ENCODE data around the gene CCDC85B.
A peak's percentile ranks its signal among the peaks of the same experiment; 100 is the strongest.

The CCDC85B gene

GRCh38 chr11:65857853-65858680 lies 32.4 kb upstream of the CCDC85B start, which contains the start of gene CFL1:
TSS of gene CFL1 (minus strand) at chr11:65858180. CDS start at chr11:65858099, 81 bp downstream.
- DNase-seq (ENCODE audit: low read depth) = peak; percentile 96

- no peak for DNase-seq (ENCODE audit: low read depth)
These were observed 31.8 kb upstream of the CCDC85B start for GRCh38 chr11:65858681-65859087.

DNA sequence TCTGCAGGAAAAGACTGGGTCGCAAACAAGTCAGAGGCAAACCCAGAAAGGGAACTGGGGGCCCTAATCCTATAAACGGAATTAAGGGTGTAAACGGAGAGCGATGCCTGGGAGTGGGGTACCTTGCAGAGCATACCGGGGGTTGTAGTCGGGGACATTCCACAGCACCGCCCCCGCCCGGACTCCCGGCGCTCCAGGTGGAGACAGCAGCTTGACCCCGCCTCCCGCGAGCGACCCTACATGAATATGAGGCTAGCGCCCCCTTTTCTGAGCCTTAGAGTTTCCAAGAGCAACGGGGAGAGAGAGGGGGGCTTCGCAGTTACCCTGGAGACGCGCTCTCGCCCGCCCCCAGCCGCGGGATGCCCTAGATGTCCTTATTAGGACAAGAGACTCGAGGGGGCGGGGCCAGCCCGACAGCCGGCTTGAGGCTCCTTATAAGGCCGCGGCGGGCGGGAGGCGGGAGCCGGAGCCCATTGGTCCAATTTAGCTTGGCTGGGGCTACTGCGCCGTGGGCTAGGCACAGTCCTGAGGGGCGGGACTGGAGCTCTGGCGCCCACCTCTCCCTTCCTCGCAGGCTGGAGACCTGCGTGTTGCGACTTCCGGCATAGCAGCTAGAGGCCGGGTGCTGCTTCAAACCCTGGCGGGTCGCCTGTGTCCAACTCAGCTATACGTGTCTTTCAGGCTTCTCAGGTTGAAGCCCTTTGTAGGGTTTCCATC lies 31.2 kb upstream of the CCDC85B start:
- DNase-seq (ENCODE audit: low read depth) = peak; percentile 99

GRCh38 chr11:65859812-65860277 lies 30.6 kb upstream of the CCDC85B start:
- no peak for DNase-seq (ENCODE audit: low read depth)

- peak; percentile 99 for DNase-seq (ENCODE audit: low read depth)
These were observed 30.0 kb upstream of the CCDC85B start, which contains the start of gene MUS81 for GRCh38 chr11:65860278-65861164. TSS of gene MUS81 (plus strand) at chr11:65860433. CDS start at chr11:65860754, 321 bp downstream.

DNA sequence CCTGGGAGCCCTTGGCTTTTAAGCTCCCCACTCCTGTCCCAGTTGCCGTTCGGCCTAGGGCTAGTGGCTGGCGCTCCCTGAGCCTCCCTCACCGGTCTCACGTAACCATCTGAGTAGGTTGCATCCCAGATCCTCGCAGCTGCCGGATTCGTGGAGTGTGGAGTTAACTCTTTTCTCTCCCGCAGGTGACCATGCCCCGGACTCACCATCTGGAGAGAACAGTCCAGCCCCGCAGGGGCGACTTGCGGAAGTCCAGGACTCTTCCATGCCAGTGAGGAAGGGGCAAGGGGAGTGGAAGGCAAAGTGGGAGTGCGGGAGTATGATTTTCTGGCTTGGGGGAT lies 29.3 kb upstream of the CCDC85B start:
- DNase-seq (ENCODE audit: low read depth) = no peak

- no peak for DNase-seq (ENCODE audit: low read depth)
These were observed 28.8 kb upstream of the CCDC85B start for GRCh38 chr11:65861533-65862183.

DNA sequence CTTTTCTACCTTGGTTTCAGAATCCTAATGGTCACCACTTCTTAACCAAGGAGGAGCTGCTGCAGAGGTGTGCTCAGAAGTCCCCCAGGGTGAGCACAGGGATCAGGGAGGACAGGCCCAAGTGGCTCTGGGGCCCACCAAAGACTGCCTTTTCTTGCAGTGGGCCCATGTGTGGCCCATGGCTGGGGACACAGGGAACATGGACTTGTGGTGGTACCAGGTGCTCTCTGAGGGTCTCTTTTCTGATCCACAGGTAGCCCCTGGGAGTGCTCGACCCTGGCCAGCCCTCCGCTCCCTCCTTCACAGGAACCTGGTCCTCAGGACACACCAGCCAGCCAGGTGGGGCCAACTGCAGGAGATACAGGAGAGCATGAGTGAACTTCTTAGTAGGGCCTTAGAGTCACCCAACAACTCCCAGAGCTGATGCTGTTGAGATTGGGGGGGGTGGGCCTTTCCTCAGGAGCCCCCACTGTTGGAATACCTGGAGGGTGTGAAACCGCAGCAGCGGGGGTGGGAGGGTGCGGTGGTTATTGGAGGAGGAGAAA lies 28.2 kb upstream of the CCDC85B start:
- DNase-seq (ENCODE audit: low read depth) = no peak

DNA sequence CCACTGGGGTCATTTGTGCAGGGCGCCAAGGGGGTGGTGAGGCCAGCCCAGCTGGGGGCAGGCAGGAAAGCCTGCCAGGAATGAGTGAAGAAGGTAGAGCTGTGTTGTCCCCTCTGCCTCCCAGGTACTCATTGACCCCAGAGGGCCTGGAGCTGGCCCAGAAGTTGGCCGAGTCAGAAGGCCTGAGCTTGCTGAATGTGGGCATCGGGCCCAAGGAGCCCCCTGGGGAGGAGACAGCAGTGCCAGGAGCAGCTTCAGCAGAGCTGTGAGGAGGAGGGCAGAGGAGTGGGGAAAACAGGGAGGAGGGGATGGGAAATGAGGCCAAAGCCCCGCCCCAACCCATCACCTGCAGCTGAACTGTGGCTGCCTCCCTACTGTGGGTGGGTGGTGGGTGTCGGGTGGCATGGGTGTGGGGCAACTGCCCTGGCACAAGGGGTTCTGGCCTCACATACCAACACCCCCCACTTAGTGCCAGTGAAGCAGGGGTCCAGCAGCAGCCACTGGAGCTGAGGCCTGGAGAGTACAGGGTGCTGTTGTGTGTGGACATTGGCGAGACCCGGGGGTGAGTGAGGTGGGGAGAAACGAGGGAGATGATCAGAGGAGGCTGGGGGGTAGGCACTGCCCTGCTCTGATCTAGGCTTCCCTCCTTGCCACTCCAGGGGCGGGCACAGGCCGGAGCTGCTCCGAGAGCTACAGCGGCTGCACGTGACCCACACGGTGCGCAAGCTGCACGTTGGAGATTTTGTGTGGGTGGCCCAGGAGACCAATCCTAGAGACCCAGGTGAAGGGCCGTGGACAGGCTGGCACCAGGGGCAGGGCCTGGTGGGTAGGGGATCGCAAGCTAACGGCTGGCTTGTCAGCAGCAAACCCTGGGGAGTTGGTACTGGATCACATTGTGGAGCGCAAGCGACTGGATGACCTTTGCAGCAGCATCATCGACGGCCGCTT lies 27.3 kb upstream of the CCDC85B start:
- DNase-seq (ENCODE audit: low read depth) = no peak

DNA sequence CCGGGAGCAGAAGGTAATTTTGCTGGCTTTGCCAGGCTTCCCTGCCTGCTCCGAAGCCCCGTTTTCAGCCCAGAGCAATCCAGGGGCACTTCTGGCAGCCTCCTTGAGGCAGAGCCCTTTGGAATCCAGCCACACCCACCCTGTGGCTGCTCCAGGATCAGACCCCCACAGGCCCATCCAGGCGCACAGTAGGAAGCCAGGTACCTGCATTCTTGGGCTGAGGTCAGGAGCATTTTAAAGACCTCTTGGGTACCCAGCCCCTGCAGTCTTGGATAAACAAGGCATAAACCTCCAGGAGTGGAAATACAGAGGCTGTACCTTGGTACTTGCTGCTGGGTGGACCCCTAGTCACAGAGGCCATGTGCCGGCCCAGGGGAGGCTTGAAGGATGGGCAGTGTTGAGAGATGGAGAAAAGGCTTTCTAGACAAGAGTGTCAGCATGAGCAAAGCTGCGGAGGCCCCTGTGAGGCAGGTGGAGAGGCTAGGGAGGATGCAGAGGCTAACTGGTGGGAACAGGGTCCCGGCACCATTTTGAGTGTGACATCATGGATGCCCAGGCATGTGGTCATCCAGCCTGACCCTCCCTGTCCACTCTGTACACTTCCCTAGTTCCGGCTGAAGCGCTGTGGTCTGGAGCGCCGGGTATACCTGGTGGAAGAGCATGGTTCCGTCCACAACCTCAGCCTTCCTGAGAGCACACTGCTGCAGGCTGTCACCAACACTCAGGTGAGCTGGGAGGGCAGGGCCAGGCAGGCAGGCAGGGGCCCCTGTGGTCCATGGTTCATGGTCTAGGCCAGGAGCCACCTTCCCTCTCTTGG lies 26.4 kb upstream of the CCDC85B start:
- no peak for DNase-seq (ENCODE audit: low read depth)

DNA sequence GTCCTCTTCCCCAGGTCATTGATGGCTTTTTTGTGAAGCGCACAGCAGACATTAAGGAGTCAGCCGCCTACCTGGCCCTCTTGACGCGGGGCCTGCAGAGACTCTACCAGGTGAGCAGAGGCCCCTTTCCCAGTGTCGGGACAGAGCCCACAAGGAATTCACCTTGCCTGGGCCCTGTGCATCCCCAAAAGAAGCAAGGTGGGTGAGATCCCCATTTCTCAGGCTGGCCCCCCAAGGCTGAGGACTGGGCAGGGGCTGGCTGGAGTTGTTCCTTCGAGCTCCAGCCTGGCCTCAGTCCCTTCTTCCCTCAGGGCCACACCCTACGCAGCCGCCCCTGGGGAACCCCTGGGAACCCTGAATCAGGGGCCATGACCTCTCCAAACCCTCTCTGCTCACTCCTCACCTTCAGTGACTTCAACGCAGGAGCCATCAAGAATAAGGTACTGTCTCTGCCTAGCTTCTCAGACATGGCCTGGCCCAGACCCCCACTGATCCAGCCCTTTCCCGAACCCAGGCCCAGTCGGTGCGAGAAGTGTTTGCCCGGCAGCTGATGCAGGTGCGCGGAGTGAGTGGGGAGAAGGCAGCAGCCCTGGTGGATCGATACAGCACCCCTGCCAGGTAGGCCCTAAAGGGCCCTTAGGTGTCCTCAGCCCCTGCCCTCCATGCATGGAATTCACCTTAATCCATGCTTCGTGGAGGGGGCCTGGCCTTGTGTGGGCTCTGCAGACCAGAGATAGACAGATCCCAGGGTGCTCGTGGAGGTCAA lies 25.6 kb upstream of the CCDC85B start:
- DNase-seq (ENCODE audit: low read depth) = no peak

DNA sequence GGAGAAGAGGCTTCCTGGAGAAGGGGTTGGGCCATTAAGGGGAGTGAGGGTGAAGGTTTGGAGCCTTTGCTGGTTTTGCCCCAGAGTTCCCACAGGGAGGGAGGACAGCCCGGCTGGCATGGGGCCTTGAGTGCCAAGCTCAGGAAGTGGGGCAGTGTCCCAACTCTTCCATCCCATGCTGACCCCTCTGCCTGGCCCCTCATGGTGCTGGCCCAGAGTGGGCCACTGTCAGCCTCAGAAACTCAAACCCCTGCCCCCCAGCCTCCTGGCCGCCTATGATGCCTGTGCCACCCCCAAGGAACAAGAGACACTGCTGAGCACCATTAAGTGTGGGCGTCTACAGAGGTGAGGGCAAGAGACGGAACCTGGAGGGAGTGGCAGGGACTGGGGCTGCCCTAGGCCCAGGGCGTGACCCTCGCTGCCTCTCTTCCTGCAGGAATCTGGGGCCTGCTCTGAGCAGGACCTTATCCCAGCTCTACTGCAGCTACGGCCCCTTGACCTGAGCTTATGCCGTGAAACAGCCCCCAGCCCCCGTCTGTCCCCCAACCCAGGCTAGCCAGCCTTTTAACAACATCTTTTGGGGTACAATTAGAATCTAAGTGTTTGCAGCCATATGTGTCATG lies 24.8 kb upstream of the CCDC85B start:
- DNase-seq (ENCODE audit: low read depth) = no peak

DNA sequence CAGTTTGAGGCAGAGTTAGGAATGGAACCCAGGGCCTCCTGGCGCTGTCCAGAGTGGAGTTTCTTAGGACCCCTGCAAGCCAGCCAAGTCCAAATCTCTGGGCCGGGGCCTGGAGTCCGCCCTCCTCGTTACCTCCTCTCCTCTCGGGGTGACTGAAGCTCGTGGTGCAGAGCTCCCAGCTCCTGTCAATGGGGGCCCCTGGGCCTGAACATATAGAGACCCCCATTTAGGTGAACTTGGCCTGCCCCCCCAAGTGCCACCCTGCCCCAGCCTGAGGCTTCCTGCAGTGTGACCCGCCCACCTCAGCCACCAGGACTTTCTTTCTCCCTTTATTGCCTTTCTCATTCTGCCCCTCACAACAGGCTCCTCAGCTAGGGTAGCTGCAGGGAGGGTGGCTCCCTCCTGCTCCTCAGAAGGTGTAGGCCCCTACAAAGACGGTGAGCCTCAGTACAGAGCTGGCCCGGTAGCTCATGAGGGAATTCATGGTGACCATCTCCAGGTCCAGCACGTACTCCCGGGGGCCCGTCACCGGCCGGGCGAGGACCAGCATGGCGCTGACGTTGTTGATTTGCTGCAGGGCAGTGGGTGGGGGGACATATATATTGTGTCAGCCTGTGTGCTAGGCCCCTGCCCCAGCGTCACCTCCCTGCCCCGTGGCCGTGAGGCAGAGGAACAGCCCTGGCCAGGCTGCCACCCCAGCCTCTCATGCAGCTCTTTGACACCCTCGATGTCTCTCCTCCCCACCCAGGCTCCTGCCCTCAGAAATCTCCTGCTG lies 23.8 kb upstream of the CCDC85B start:
- DNase-seq (ENCODE audit: low read depth) = no peak

- DNase-seq (ENCODE audit: low read depth) = no peak
These were observed 23.0 kb upstream of the CCDC85B start for GRCh38 chr11:65867284-65868071.

GRCh38 chr11:65868076-65868667 lies 22.3 kb upstream of the CCDC85B start:
- DNase-seq (ENCODE audit: low read depth) = no peak

DNA sequence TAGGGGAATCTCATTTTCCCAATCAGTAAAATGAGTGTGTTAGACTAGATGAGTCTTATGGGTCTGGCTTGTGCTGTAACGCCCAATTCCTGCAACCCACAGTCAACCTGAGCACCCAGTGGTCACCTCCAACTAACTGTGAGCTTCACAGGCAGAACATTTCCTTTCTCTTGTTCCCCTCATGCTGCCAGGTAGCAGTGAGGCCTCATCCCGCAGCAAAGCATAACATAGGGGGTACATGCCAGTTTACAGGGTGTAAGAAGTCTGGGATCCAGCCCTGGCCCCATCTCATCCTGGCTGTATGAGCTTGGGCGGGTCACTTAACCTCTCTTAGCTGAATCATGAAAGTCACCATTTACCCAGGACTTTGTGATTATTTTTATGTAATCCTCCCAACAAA lies 21.6 kb upstream of the CCDC85B start:
- no peak for DNase-seq (ENCODE audit: low read depth)

Measured in CMK (cell line).